Heart right ventricle (tissue), 16 donors: ENCODE data around the gene COL15A1. TPM values are rescaled to one million over a fixed set of nuclear protein-coding genes. Genes with fewer than 3 reads are reported as not detected.

Source experiments
- ATAC-seq, 8 donors: fragments of 200-7000 bp; cut with Tn5 transposase; one replicate each; pipeline ENCODE4 v1.9.1; 2020; ENCODE audit warnings: mild to moderate bottlenecking in 8 of 8, moderate library complexity in 8 of 8, moderate number of reproducible peaks in 1 of 8
- DNase-seq, 2 donors: peaks; one replicate each; pipeline ENCODE4 v3.0.0-alpha.2; 2020
- H3K27ac ChIP-seq, 10 donors: fragments of 200-600 bp; sonication (generic) in 2 of 10; one replicate each; pipeline versions ENCODE4 v1.5.0 to v1.8.0; 2020 to 2022; ENCODE audit warnings: mild to moderate bottlenecking in 3 of 10
- H3K27me3 ChIP-seq, 7 donors: fragments of 200-600 bp; one replicate each; pipeline ENCODE4 v1.8.0; 2021 to 2022; ENCODE audit warnings: mild to moderate bottlenecking in 2 of 7
- H3K36me3 ChIP-seq, 9 donors: fragments of 200-600 bp; sonication (generic) in 1 of 9; one replicate each; pipeline versions ENCODE4 v1.5.0 to v1.8.0; 2020 to 2022; ENCODE audit warnings: mild to moderate bottlenecking in 2 of 9
- H3K4me1 ChIP-seq, 9 donors: fragments of 200-600 bp; sonication (generic) in 1 of 9; one replicate each; pipeline versions ENCODE4 v1.5.0 to v1.8.0; 2020 to 2022; ENCODE audit warnings: mild to moderate bottlenecking in 4 of 9
- H3K4me3 ChIP-seq, 10 donors: fragments of 200-600 bp; sonication (generic) in 2 of 10; one replicate each; pipeline versions ENCODE4 v1.5.0 to v1.8.0; 2020 to 2022; ENCODE audit warnings: mild to moderate bottlenecking in 7 of 10, moderate library complexity in 2 of 10
- H3K9me3 ChIP-seq, 11 donors: fragments of 200-600 bp in 10 of 11; sonication (generic) in 2 of 11; one replicate each; pipeline versions ENCODE4 v1.5.0 to v1.8.0; 2013 to 2022; ENCODE audit warnings: mild to moderate bottlenecking in 2 of 11, control low read depth in 1 of 11, moderate library complexity in 1 of 11
- WGBS, 2 donors: extraction: QIAGEN DNeasy Blood & Tissue Kit; methylation state at CpG; one replicate each; pipeline ENCODE4 v1.1.7; 2013; ENCODE audit warnings: inconsistent platforms in 1 of 2; 5-methylcytosine and 5-hydroxymethylcytosine counted together
- intact Hi-C, 10 donors: fragments of 100-400 bp; cut with DNase I; formaldehyde crosslinking; loops; one replicate each; pipeline versions ENCODE4 v1.11.1 to v1.14.2; 2022
- polyA plus RNA-seq, 2 donors: library from polyadenylated mRNA; stranded (reverse); fragments of 200-250 nt; gene quantifications; one replicate each; pipeline ENCODE4 v1.2.3, GENCODE V29; 2013
- total RNA-seq, 10 donors: library from RNA; stranded (reverse); fragmentation: NEBNext Ultra II Directional in 3 of 10; extraction: Animal tissue kit (Norgen Biotek cat#: 25700) in 3 of 10; gene quantifications; one replicate each; pipeline versions ENCODE4 v1.2.1 to v1.2.4, GENCODE V29; 2021 to 2023
- TF ChIP-seq, protein P1 (sequence below), 9 donors: fragments of 200-600 bp; sonication (generic) in 2 of 9; IDR thresholded peaks; one replicate each; pipeline versions ENCODE4 v1.5.0 to v1.8.0; 2021 to 2022; ENCODE audit warnings: antibody characterized with exemption in 9 of 9, mild to moderate bottlenecking in 5 of 9, moderate library complexity in 1 of 9
- donor health status: Arrhythmogenic right ventricular cardiomyopathy.
- donor health status: ischemic (EF 13 %, LVEDD 7.1; RV severe dilation, severe dysfunction).
- donor health status: healthy with polysubstance abuse.
- donor health status: DM: no; HTN: yes; CAD: no.
- donor health status: DM: no; HTN: no; CAD: no.
- donor health status: ischemic (EF 25% LVEDD 6.9; RV normal size, moderate dysfunction).
- donor health status: ischemic (EF 25% LVEDD 5.7; RV mildly dilated, moderate dysfunction).
- donor health status: healthy.
- donor health status: DM: yes; HTN: yes; CAD: no.
- donor health status: Ischemic cardiomyopathy.
- donor health status: ischemic (EF 35%, LVEDD 5.7; RV mildly dilated, moderate dysfunction).
- donor health status: nonischemic (EF 11% LVEDD 7.7; RV severe dilation, severe dysfunction).
- donor health status: DM: yes; HTN: yes; CAD: no.
- donor health status: PGD.
- donor health status: ischemic (EF 29% LVEDD 5.4; RV normal size, mild dysfunction).
- donor health status: nonischemic (EF 23%, LVEDD 6.1; RV moderate dilation, normal function).

COL15A1 gene
- total and polyA plus RNA-seq, 12 donors, result 25.6 to 64.8 (median 51.0) TPM

DNA sequence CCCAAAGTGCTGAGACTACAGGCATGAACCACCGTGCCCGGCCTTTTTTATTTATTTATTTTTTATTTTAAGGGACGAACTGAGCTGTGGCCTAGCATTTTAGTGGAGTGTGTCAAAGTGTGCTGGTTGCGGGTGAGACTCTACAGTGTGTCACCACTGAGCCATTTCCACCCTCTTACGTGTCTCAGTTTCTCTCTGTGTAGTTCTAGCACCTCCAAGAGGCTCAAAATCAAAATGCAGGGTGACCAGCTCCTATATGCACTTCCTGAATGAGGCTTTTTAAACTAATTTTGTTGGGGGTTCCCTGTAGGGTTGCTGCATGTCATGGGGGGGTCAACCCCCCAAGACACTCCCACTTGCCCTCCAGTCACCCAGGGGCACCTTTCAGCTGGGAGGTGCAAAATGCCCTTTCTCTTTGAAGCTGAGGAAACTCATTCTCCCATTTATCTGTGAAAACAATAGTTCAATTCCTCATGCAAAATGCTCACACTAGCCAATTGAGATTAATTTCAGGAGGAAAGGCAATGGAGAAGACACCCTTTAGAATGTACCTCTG is 69.3 kb downstream of the COL15A1 start:
- Histone ChIP-seq H3K36me3 (peaks cover 0 to 95% (median 12%) of the 10 kb centered on the region in 9 donors), H3K4me3 (no peak overlapping the region), H3K27me3 (no peaks in the 10 kb centered on the region), H3K4me1 (peaks cover 0 to 6% (median 0%) of the 10 kb centered on the region in 9 donors), H3K9me3 (peaks cover 0 to 32% (median 0%) of the 10 kb centered on the region in 11 donors), H3K27ac (peak overlapping the region in 1 of 10 donors; percentile 24)
- intact Hi-C loops, result loop anchor here in 3 of 10 donors (1.0 to 5.0 kb wide), 6 partner anchors 38 to 166 kb away; no protein-coding TSS in a partner anchor
- peak; percentile 58 to 89 (median 78) for ATAC-seq
- TF ChIP-seq, protein P1, sequence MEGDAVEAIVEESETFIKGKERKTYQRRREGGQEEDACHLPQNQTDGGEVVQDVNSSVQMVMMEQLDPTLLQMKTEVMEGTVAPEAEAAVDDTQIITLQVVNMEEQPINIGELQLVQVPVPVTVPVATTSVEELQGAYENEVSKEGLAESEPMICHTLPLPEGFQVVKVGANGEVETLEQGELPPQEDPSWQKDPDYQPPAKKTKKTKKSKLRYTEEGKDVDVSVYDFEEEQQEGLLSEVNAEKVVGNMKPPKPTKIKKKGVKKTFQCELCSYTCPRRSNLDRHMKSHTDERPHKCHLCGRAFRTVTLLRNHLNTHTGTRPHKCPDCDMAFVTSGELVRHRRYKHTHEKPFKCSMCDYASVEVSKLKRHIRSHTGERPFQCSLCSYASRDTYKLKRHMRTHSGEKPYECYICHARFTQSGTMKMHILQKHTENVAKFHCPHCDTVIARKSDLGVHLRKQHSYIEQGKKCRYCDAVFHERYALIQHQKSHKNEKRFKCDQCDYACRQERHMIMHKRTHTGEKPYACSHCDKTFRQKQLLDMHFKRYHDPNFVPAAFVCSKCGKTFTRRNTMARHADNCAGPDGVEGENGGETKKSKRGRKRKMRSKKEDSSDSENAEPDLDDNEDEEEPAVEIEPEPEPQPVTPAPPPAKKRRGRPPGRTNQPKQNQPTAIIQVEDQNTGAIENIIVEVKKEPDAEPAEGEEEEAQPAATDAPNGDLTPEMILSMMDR (IDR thresholded peaks at IDR 0.05), result peak; percentile 29 to 69 (median 60)
- WGBS, 2 donors, result 61 to 80% methylated on average over 5 of the region's 5 CpGs
- DNase-seq, result no peak

DNA sequence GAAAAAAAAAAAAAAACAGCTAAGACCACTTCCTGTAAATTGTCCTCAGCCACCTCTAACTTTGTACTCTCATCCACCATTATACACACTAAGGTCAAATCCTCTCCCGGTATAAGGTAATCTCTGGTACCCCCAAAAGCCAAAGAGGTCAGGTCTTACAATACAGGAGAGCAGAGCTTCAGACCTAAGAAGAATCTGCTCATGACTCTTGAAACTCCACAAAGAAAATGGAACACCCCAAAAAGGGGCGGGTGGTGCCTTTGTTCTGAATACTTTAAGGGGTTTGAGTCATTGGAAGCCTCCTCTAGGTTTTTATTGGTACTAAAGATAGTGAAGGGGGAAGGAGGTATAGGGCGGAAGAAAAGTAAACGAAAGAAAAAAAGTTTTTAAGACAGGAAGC is 69.8 kb downstream of the COL15A1 start:
- no peak overlapping the region for H3K4me3 ChIP-seq
- H3K27me3 ChIP-seq, result no peaks in the 10 kb centered on the region
- H3K4me1 ChIP-seq, result peaks cover 0 to 6% (median 0%) of the 10 kb centered on the region in 9 donors
- H3K9me3 ChIP-seq, result peaks cover 0 to 32% (median 0%) of the 10 kb centered on the region in 11 donors
- H3K27ac ChIP-seq, result peak overlapping the region in 1 of 10 donors; percentile 24
- 80 to 82% methylated on average over 4 of the region's 4 CpGs for WGBS, 2 donors
- H3K36me3 ChIP-seq, result peaks cover 0 to 95% (median 12%) of the 10 kb centered on the region in 9 donors
- DNase-seq (no peak), ATAC-seq (no peak)
- intact Hi-C loops, result loop anchor here in 3 of 10 donors (1.0 to 5.0 kb wide), 6 partner anchors 38 to 166 kb away; no protein-coding TSS in a partner anchor
- TF ChIP-seq, protein P1 (IDR thresholded peaks at IDR 0.05), result no peak

DNA sequence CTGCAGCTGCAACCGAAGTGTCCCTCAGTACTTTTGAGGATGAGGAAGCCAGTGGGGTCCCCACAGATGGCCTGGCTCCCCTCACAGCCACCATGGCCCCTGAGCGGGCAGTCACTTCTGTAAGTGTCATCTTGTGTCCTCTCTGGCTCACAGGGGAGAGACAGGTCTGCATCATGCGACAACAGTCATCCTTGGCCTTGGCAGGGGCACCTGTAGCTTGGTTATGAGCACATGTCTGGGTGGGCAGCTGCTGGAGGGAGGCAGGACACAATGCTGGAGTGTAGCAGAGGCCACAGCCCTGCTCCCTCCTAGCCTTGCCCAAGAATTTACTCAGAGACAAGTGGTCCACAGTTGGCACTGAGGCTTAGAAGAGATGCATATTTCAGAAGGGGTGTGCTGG is 71.7 kb downstream of the COL15A1 start:
- 97 to 99% methylated on average over 3 of the region's 3 CpGs for WGBS, 2 donors

DNA sequence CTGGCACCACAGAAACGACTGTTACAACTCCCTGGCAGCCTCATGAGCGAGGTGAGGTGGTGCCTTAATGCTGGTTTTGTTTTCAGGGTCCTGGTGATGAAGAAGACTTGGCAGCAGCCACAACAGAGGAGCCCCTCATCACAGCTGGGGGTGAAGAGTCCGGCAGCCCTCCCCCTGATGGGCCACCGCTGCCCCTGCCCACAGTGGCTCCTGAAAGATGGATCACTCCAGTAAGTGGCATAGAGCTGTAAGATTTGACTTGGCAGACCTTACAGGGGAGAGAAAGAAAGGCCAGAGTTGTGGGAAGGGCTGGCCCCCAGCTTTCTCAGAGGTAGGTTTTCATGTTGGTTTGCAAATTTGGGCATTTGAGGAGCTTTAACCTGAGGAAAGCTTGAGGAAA is 72.2 kb downstream of the COL15A1 start:
- no peak overlapping the region for H3K27ac ChIP-seq
- no peak overlapping the region for H3K4me3 ChIP-seq
- peaks cover 0 to 15% (median 0%) of the 10 kb centered on the region in 9 donors for H3K4me1 ChIP-seq
- 86 to 93% methylated on average over 4 of the region's 4 CpGs for WGBS, 2 donors
- DNase-seq (no peak), ATAC-seq (no peak)
- H3K9me3 ChIP-seq, result peaks cover 0 to 15% (median 0%) of the 10 kb centered on the region in 11 donors
- peaks cover 0 to 96% (median 13%) of the 10 kb centered on the region in 9 donors for H3K36me3 ChIP-seq
- TF ChIP-seq, protein P1 (IDR thresholded peaks at IDR 0.05), result no peak
- H3K27me3 ChIP-seq, result no peaks in the 10 kb centered on the region
- intact Hi-C loops, result no loop called here

More for the DNA sequence above, 71.7 kb downstream of the COL15A1 start:
- intact Hi-C loops, result no loop called here
- peaks cover 0 to 96% (median 15%) of the 10 kb centered on the region in 9 donors for H3K36me3 ChIP-seq
- DNase-seq (no peak), ATAC-seq (no peak)
- H3K27ac ChIP-seq, result no peak overlapping the region
- TF ChIP-seq, protein P1 (IDR thresholded peaks at IDR 0.05), result no peak
- H3K4me1 ChIP-seq, result peaks cover 0 to 12% (median 0%) of the 10 kb centered on the region in 9 donors
- peaks cover 0 to 20% (median 0%) of the 10 kb centered on the region in 11 donors for H3K9me3 ChIP-seq
- no peaks in the 10 kb centered on the region for H3K27me3 ChIP-seq
- no peak overlapping the region for H3K4me3 ChIP-seq
